IMR-90 (cell line): ENCODE results near the gene GIPC3.

Source experiments
- BHLHE40 ChIP-seq: fragments of 150-350 bp; IDR thresholded peaks from 2 replicates; pipeline ENCODE4 v1.6.1; 2016; ENCODE audit warnings: mild to moderate bottlenecking, low read depth, low read length
- CEBPB ChIP-seq: IDR thresholded peaks from 2 replicates; pipeline ENCODE4 v1.6.1; 2012; ENCODE audit warnings: low read depth, low read length, improper control_type of control experiment
- CTCF ChIP-seq: conservative IDR thresholded peaks from 2 replicates; pipeline ENCODE4 v1.5.1; 2012; ENCODE audit warnings: mild to moderate bottlenecking, low read depth, low read length, improper control_type of control experiment
- MAFK ChIP-seq: IDR thresholded peaks from 2 replicates; pipeline ENCODE4 v1.6.1; 2012; ENCODE audit warnings: low read depth, low read length, improper control_type of control experiment
- MAZ ChIP-seq: IDR thresholded peaks from 2 replicates; pipeline ENCODE4 v1.6.1; 2012; ENCODE audit warnings: low read depth, mild to moderate bottlenecking, low read length, improper control_type of control experiment, moderate library complexity, borderline replicate concordance
- NFE2L2 ChIP-seq: fragments of 150-350 bp; IDR thresholded peaks from 2 replicates; pipeline ENCODE4 v1.6.1; 2016; ENCODE audit warnings: low read depth, mild to moderate bottlenecking, low read length
- POLR2A ChIP-seq: IDR thresholded peaks from 2 replicates; pipeline ENCODE4 v1.6.1; 2012; ENCODE audit warnings: mild to moderate bottlenecking, low read depth, low read length
- SMC3 ChIP-seq: fragments of 150-350 bp; IDR thresholded peaks from 2 replicates; pipeline ENCODE4 v1.6.1; 2016; ENCODE audit warnings: low read depth, mild to moderate bottlenecking, antibody characterized with exemption, low read length, moderate library complexity
- USF2 ChIP-seq: fragments of 150-350 bp; IDR thresholded peaks from 2 replicates; pipeline ENCODE4 v1.6.1; 2017; ENCODE audit warnings: mild to moderate bottlenecking, antibody characterized with exemption, low read length, low read depth

- no peak for TF ChIP-seq CTCF
- TF ChIP-seq CEBPB, result no peak
- no peak for TF ChIP-seq SMC3
- no peak for TF ChIP-seq MAZ
- TF ChIP-seq USF2, result no peak
- TF ChIP-seq NFE2L2, result no peak
- no peak for TF ChIP-seq BHLHE40
- no peak for TF ChIP-seq POLR2A
- no peak for TF ChIP-seq MAFK
These were observed 8.4 kb upstream of the GIPC3 start for GRCh38 chr19:3576696-3577443.
